Type B pancreatic cell (in vitro differentiated cells): ENCODE data around the gene RNF220. TPM values are rescaled to one million over a fixed set of nuclear protein-coding genes. Genes with fewer than 3 reads are reported as not detected.

Source experiments
- DNase-seq: peaks from one replicate; pipeline ENCODE4 v3.0.0; 2021; ENCODE audit warnings: mixed read lengths; ENCODE audit not compliant: unreplicated experiment; ENCODE audit errors: extremely low spot score
- H3K27ac Mint-ChIP-seq: 2 replicates; pipeline ENCODE4 v1.8.0; 2021; ENCODE audit warnings: mild to moderate bottlenecking, mixed read lengths
- H3K27me3 Mint-ChIP-seq: 2 replicates; pipeline ENCODE4 v1.8.0; 2021; ENCODE audit warnings: mixed read lengths
- H3K36me3 Mint-ChIP-seq: 2 replicates; pipeline ENCODE4 v1.8.0; 2021; ENCODE audit warnings: mixed read lengths
- H3K4me1 Mint-ChIP-seq: one replicate; pipeline ENCODE4 v1.8.0; 2021; ENCODE audit warnings: mixed read lengths; ENCODE audit not compliant: unreplicated experiment
- H3K4me3 Mint-ChIP-seq: 2 replicates; pipeline ENCODE4 v1.8.0; 2021; ENCODE audit warnings: mild to moderate bottlenecking, mixed read lengths
- H3K9me3 Mint-ChIP-seq: 2 replicates; pipeline ENCODE4 v1.8.0; 2021; ENCODE audit warnings: mixed read lengths
- CTCF ChIP-seq: fragments of 200-600 bp; sonication (generic); conservative IDR thresholded peaks from 2 replicates; pipeline ENCODE4 v1.5.0; 2021; ENCODE audit warnings: antibody characterized with exemption, mild to moderate bottlenecking
- total RNA-seq: library from RNA; stranded (reverse); gene quantifications from 2 replicates; pipeline ENCODE4 v1.2.1, GENCODE V29; 2021; ENCODE audit warnings: low replicate concordance

Gene RNF220
- total RNA-seq, 1 donor from 2014 or later = 87.1 TPM

GRCh38 chr1:44588551-44589210 lies 183.6 kb downstream of the RNF220 start:
- no peak for DNase-seq
- peaks cover 29% of the 10 kb centered on the region for H3K27me3 Mint-ChIP-seq
- peaks cover 5% of the 10 kb centered on the region for H3K4me1 Mint-ChIP-seq
- no peak overlapping the region for H3K27ac Mint-ChIP-seq
- no peak overlapping the region for H3K4me3 Mint-ChIP-seq
- H3K36me3 Mint-ChIP-seq = no peaks in the 10 kb centered on the region
- H3K9me3 Mint-ChIP-seq = no peaks in the 10 kb centered on the region
- TF ChIP-seq CTCF = no peak

DNA sequence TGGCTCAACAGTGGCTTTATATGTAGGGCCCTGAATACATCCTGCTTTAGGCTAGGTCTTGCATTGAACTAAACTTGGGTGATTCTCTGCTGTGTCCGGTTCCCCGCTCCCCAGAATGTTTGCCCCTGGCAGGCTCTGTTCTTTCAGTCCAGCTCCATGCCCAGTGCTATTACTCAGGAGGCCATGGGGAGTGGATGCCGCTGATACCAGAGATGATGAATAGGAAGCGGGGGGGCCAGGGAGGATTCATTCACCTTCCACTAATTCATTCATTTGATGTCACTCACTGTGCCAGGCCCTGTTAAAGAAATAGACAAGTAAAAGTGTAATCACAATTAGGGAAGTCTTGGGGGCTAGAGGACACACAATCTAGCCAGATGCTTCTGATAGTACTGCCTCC lies 185.4 kb downstream of the RNF220 start:
- H3K36me3 Mint-ChIP-seq = no peaks in the 10 kb centered on the region
- TF ChIP-seq CTCF = no peak

DNA sequence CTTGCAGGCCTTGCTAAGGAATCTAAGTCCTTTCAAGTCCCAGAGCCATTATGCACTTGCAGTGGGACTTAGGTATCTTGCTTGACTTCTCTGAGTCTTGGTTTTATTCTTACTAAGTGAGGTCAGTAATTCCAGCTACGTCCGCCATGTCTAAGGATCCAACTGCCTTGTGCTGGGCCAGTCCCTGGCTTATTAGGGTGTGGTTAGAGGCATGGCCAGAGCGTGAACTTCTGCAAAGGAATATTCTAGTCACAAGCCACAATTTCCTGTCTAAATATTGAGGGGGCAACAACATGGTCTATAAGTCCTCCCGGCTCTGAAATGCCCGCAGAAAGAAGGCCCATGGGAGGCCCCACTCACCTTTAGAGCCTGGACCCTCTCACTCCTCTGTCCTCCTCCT lies 186.3 kb downstream of the RNF220 start:
- peaks cover 5% of the 10 kb centered on the region for H3K4me1 Mint-ChIP-seq
- H3K27ac Mint-ChIP-seq = no peak overlapping the region
- H3K36me3 Mint-ChIP-seq = no peaks in the 10 kb centered on the region
- DNase-seq = no peak
- H3K9me3 Mint-ChIP-seq = no peaks in the 10 kb centered on the region
- TF ChIP-seq CTCF = no peak
- H3K4me3 Mint-ChIP-seq = no peak overlapping the region
- H3K27me3 Mint-ChIP-seq = peaks cover 27% of the 10 kb centered on the region

More for the DNA sequence above, 185.4 kb downstream of the RNF220 start:
- no peak overlapping the region for H3K27ac Mint-ChIP-seq
- no peak for DNase-seq
- peaks cover 24% of the 10 kb centered on the region for H3K27me3 Mint-ChIP-seq
- no peak overlapping the region for H3K4me3 Mint-ChIP-seq
- H3K9me3 Mint-ChIP-seq = no peaks in the 10 kb centered on the region
- H3K4me1 Mint-ChIP-seq = peaks cover 5% of the 10 kb centered on the region

DNA sequence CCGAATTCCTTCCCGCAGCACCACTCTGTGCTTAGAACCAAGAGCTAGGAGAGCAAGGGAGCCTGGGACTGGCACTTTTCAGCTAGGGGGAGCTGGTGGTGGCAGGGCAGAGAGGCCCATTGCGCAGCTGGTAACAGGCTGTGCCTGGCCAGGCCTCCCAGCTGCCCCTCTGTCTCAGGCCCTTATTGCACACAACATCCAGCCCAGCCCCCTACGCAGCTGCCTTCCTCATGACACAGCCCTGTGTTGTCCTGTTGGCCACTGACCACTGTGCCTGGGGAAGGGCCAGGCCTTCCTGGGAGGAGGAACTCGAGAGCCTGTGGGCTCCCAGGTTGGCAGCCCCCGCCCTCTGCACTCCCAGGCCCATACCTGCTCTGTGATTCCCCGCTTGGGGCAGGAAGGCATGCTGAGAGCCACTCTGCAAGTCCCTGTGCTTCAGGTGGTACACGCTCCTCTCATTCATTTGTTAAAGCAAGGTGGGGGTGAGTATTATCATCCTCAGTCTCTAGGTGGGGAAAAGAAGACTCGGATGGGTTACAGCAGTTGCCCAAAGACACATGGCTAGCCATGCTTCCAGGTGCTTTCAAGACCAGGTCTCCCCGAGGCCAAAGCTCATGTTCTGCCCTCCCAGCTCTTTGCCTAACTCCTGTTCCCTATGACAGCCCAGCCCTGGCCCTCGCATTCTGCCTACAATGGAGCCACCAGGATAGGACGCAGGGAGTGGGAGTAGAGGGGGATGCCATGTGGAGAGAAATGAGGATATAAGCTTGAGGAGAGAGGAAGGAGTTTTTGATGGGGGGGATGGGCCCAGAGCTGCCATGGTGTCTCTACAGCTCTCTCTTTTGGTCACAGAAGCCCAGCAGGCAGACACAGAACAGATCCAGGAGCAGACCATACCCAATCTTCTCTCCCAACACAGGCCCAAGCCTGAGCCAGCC lies 187.4 kb downstream of the RNF220 start:
- no peak for DNase-seq
- no peaks in the 10 kb centered on the region for H3K9me3 Mint-ChIP-seq
- no peak overlapping the region for H3K27ac Mint-ChIP-seq
- H3K4me3 Mint-ChIP-seq = no peak overlapping the region
- peaks cover 6% of the 10 kb centered on the region for H3K4me1 Mint-ChIP-seq
- TF ChIP-seq CTCF = no peak
- H3K27me3 Mint-ChIP-seq = peaks cover 26% of the 10 kb centered on the region
- H3K36me3 Mint-ChIP-seq = no peaks in the 10 kb centered on the region

- Mint-ChIP-seq H3K9me3 (no peaks in the 10 kb centered on the region), H3K27ac (no peak overlapping the region), H3K27me3 (peaks cover 19% of the 10 kb centered on the region), H3K4me1 (peaks cover 5% of the 10 kb centered on the region), H3K4me3 (no peak overlapping the region), H3K36me3 (no peaks in the 10 kb centered on the region)
- DNase-seq = no peak
- TF ChIP-seq CTCF = no peak
Observed at GRCh38 chr1:44594353-44594752, 189.3 kb downstream of the RNF220 start.
